Activated gamma-delta T cell treated with Interleukin-2 at 50 U/mL for 16 hours (primary cell): ENCODE data around the gene PDE6B.
"Not testable (repeated sequence)": the region's sequence is repeated elsewhere in the genome, so short reads cannot be mapped to it uniquely, and the experiment has no call there.

Experiments used
- DNase-seq: peaks from one replicate; pipeline ENCODE4 v3.0.0-alpha.2; 2020

Gene PDE6B

GRCh38 chr4:622996-623913 lies 2.1 kb upstream of the PDE6B start:
- no peak for DNase-seq

- DNase-seq: no peak
These were observed 1.3 kb upstream of the PDE6B start for GRCh38 chr4:623914-624566.

- DNase-seq: no peak
These were observed 323 bp downstream of the PDE6B start for GRCh38 chr4:625631-626161.

GRCh38 chr4:626201-627091 lies 1.1 kb downstream of the PDE6B start:
- no peak for DNase-seq

GRCh38 chr4:627347-628125 lies 2.2 kb downstream of the PDE6B start:
- DNase-seq: no peak

- DNase-seq: no peak
These were observed 3.0 kb downstream of the PDE6B start for GRCh38 chr4:628311-628741.

- DNase-seq: no peak
These were observed 3.7 kb downstream of the PDE6B start for GRCh38 chr4:628821-629635.

- DNase-seq: no peak
These were observed 4.2 kb downstream of the PDE6B start for GRCh38 chr4:629636-629914.

- DNase-seq: no peak
These were observed 4.7 kb downstream of the PDE6B start for GRCh38 chr4:629915-630641.

GRCh38 chr4:630656-631055 lies 5.3 kb downstream of the PDE6B start:
- DNase-seq: no peak

GRCh38 chr4:632196-632790 lies 6.9 kb downstream of the PDE6B start:
- DNase-seq: no peak

GRCh38 chr4:632926-633325 lies 7.6 kb downstream of the PDE6B start:
- no peak for DNase-seq

- DNase-seq: no peak
These were observed 8.0 kb downstream of the PDE6B start for GRCh38 chr4:633406-633805.

GRCh38 chr4:633976-634598 lies 8.7 kb downstream of the PDE6B start:
- DNase-seq: no peak

- no peak for DNase-seq
These were observed 9.2 kb downstream of the PDE6B start for GRCh38 chr4:634599-634985.

GRCh38 chr4:635066-635835 lies 9.9 kb downstream of the PDE6B start:
- not testable (repeated sequence) for DNase-seq

- no peak for DNase-seq
These were observed 10.7 kb downstream of the PDE6B start for GRCh38 chr4:635851-636627.

- DNase-seq: no peak
These were observed 11.3 kb downstream of the PDE6B start for GRCh38 chr4:636628-637159.
